ENCODE data around the gene CPVL. TPM values are rescaled to one million over a fixed set of nuclear protein-coding genes. Genes with fewer than 3 reads are reported as not detected.

CPVL gene
- total RNA-seq, 1 experiment from 2014 or later: 26.9 TPM

GRCh38 chr7:29119538-29119937 lies 26.8 kb downstream of the CPVL start:
- Histone ChIP-seq H3K23ac (ENCODE audit: insufficient read length, low read depth, low read length) (no peak overlapping the region), H2BK12ac (ENCODE audit: insufficient read length, low read depth, low read length) (no peak overlapping the region), H4K91ac (ENCODE audit: insufficient read length, low read depth, low read length) (no peak overlapping the region), H3K4me2 (ENCODE audit: insufficient read depth, insufficient read length, low read length) (no peak overlapping the region), H3K18ac (ENCODE audit: insufficient read length, low read depth, low read length) (no peak overlapping the region), H3K4ac (ENCODE audit: low read depth, low read length) (no peak overlapping the region), H3K23me2 (ENCODE audit: insufficient read length, low read depth, low read length, poor library complexity, severe bottlenecking) (no peaks in the 10 kb centered on the region), H2BK20ac (ENCODE audit: low read depth, low read length, poor library complexity, severe bottlenecking) (no peak overlapping the region), H2AK5ac (ENCODE audit: insufficient read length, low read length) (no peak overlapping the region), H4K20me1 (ENCODE audit: control insufficient read depth, insufficient read depth, insufficient read length) (no peaks in the 10 kb centered on the region), H2AFZ (ENCODE audit: low read length) (no peak overlapping the region), H4K8ac (replicated peaks; ENCODE audit: insufficient read length, low read depth, low read length) (no peak overlapping the region), H3K79me2 (ENCODE audit: insufficient read depth, low read length) (no peaks in the 10 kb centered on the region), H2BK5ac (ENCODE audit: insufficient read length, low read length) (no peak overlapping the region), H3K27me3 (ENCODE audit: insufficient read depth, low read length) (no peaks in the 10 kb centered on the region), H3T11ph (ENCODE audit: low read length) (no peak overlapping the region), H3K9me3 (ENCODE audit: control insufficient read depth, low read depth, low read length) (no peaks in the 10 kb centered on the region), H3K14ac (ENCODE audit: insufficient read depth, low read length) (no peak overlapping the region), H3K4me1 (ENCODE audit: insufficient read depth, low read length) (peaks cover 5% of the 10 kb centered on the region; the same call in 1 of the 2 replicates), H3K9ac (ENCODE audit: extremely low read depth, insufficient read length, low read length) (no peak overlapping the region), H2BK15ac (ENCODE audit: low read depth, low read length) (no peak overlapping the region), H2BK120ac (ENCODE audit: low read depth, low read length, poor library complexity, severe bottlenecking) (no peak overlapping the region), H3K79me1 (ENCODE audit: insufficient read depth, low read depth, low read length, poor library complexity, severe bottlenecking) (no peaks in the 10 kb centered on the region), H3K56ac (ENCODE audit: insufficient read length, low read depth, low read length) (no peak overlapping the region), H3K27ac (ENCODE audit: insufficient read length, low read depth, low read length) (no peak overlapping the region), H4K5ac (ENCODE audit: insufficient read length, low read depth, low read length) (no peak overlapping the region)
- H3K4me1 Mint-ChIP-seq: peaks cover 23 to 46% of the 10 kb centered on the region in 2 experiments
- no peak overlapping the region for H3K27ac Mint-ChIP-seq
- H3K27me3 Mint-ChIP-seq (ENCODE audit: low read depth): no peaks in the 10 kb centered on the region
- no peak for TF ChIP-seq CTCF (conservative IDR thresholded peaks at IDR 0.05)
- WGBS (ENCODE audit: extremely low coverage, insufficient read length, low lambda C conversion rate): no CpG with 5 or more reads among the region's 3 CpGs
- H3K4me3 Mint-ChIP-seq: no peak overlapping the region
- H3K9me3 Mint-ChIP-seq: no peaks in the 10 kb centered on the region
- no peak for DNase-seq
- no peaks in the 10 kb centered on the region for H3K36me3 Mint-ChIP-seq (ENCODE audit: insufficient read depth in 1 of 3, low read depth in 3 of 3)

All from H9 (cell line).